Activated CD4-positive, alpha-beta T cell treated with anti-CD3 and anti-CD28 coated beads for 4 hours (primary cell): ENCODE data around the gene FTO.

Source experiments
- DNase-seq, 2 donors: peaks; one replicate each; pipeline ENCODE4 v3.0.0-alpha.2; 2020

Gene FTO

DNA sequence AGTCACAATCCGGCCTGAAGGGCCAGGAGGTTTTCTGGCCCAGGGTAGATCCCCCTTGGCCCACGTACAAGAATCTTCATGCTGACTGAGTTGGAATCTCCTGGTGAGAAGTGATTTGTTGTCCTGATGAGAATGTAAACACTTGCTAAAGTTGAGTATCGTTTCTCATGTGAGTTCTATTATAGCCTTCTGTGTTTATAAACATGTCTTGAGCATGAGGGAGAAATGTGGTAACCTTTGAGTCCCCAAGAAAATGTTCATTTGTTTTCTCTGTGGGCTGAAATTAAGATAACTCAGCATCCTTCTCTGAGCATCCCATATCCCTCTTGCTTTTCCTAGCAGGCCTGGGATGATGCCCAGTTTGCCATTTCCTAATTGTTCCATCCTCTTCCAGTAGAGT lies 204.8 kb downstream of the FTO start:
- no peak for DNase-seq

DNA sequence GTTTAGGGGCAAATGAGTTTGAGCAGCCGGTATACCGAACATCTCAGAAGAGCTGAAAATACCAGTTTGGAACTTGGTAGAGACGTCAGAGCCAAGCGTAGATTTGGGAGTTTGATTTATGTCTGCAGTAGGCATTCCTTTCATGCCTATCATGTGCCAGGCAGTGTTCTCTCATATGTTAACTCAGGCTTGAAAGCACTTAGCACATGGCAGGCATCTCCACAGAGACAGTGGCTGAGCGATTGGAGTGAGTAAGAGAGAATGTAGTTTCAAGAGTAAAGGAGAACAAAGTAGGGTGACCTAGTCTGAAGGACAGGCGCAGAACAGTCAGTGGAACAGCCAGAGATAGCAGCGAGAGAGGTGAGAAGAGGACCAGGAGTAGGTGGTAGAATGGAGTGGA lies 207.0 kb downstream of the FTO start:
- DNase-seq, result no peak

DNA sequence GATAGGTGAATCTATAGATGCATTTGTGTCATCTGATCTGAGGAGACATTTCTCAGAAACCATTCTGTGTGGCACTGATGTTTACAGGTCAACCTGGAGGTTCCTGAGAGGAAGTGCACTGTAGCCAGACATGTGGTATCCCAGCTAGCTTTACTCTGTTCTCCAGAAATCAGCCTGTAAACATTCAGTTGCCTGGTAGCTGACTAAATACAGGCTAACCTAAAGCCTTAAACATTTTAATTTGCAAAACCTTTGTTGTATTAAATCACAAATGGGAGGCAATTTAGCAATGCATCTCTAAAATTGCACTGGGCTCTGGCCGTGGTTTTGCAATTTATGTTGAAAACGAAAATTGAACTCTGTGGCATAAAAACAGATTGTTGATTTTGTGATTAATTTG lies 207.6 kb downstream of the FTO start:
- no peak for DNase-seq

DNA sequence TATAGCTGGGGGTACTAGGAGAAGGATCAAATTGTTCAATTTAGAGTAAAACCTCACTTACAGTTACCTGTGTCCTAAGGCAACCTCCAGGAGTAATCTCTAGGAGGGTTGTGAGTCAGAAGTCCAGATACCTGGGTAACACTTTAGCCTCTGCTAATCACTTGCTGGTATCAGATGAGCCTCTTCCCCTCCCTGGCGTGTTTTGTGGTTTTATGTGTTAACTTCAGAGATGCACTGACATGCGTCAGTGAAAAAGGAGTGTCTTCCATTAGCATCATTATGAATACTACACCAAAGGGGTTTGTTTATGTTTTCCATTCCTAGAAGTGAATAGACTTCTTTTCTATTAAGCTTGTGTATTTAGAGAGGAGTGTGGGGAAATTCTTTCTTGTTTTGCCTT lies 208.2 kb downstream of the FTO start:
- DNase-seq, result peak; percentile 11 to 13

DNA sequence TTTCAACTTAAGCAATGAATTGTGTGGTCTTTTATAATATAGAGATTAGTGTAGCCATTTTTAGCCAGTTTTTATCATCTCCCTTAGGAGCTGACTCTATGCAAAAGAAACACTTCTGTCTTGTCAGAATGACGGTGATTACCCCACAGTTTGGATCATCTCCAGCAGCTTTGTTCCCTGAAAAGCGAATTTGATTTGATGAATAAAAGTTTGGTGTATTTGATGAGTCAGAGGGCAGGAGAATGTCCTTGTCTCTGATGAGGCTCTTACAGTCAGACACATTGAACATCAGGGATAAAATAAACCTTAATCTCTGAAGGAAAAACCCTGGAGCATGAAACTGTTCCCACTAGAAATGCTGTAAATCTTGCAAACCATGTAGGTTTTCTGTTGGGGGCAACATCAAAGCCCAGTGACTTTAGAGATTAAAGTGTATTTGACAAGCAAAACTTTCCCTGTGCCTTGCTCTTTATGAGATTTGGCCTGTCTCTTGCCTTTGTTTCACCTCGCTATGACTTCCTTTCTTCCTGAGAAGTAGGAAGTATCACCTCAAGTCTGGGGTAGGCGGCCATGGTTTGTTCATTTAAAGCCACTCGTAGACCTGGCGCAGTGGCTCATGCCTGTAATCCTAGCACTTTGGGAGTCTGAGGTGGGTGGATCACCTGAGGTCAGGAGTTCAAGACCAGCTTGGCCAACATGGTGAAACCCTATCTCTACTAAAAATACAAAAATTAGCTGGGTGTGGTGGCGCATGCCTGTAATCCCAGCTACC lies 209.3 kb downstream of the FTO start:
- no peak for DNase-seq

DNA sequence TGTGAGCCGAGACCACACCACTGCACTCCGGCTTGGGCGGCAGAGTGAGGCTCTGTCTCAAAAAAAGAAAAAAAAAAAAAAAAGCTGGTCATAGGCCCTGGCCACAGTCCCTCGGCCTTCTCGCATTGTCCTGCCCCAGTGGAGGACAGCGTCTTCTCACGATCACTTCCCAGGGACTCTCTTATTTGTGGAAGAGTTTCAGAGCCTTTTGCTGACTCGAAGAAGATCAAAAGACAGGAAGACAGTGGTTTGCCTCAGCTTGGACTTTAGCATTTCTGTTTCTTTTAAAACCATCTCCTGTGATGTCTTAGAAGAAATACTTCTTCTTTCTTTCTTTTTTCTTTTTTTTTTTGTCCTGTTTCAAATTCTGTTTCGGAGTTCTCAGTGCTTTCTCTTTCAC lies 210.0 kb downstream of the FTO start:
- no peak for DNase-seq

DNA sequence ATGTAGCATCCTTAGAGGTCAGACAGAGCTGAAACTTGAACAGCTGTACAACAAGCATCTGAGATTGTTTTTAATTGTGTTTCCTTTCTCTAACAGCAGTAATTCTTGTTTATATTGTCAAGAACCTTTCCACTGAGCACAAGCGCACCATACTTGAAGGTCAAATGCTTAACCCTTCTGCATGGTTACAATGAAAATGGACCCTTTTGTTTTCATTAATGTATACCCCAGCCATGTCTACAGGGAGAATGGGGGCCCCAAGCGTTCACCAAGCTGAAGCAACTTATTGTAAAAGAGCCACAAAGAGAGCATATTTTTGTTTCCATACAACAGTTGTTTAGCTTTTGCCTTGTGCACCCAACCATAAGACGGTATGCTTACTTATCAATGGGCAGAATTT lies 210.8 kb downstream of the FTO start:
- no peak for DNase-seq

DNA sequence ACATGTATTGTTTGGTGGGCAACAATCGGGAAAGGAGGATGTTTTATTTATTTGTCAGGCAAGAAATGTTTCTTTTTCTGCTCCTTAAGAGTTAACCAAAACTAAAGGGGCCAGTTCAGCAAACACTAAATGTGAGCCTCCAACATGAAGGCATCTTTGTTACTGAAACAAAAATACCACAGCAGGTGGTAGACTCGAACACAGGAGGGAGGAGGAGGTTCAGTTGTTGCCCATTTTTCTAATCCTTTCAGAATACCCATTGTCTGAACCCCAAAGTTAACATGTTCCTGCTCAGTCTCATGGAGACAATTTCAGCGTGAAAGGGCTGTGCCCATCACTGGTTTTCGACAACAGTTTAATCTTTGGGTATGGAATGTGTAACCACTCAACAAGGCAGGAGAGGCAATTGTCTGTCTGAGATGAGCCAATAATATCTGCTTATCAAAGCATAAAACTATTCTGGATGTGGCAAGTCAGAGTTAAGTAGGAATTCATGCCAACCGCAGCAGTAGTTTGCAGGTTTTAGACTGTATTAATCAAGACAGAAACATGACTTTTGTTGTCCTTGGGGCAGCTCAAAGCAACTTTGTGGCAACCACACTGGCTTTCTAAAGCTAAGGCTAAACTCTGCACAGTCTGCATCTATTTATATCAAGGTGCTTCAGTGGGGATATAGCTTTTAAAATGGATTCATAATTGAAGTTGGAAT lies 211.7 kb downstream of the FTO start:
- no peak for DNase-seq

DNA sequence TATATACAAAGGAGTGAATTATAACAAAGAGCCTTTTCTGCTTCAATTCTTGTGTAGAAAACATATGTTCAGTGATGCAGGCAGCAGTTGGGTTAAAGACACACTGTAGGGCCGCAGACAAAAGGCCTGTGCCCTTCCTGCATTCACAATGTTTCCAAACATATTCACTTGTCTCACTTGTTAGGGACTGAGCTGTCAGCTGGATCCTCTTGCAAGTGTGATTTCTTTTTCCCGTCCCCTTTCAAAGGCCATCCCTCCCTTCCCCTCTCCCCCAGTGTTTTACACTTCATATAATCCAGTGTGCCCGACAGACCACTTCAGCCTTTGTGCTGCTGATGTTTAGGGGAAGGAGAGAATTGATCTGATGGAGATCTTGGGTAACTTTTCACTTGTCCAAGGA lies 217.0 kb downstream of the FTO start:
- no peak for DNase-seq

DNA sequence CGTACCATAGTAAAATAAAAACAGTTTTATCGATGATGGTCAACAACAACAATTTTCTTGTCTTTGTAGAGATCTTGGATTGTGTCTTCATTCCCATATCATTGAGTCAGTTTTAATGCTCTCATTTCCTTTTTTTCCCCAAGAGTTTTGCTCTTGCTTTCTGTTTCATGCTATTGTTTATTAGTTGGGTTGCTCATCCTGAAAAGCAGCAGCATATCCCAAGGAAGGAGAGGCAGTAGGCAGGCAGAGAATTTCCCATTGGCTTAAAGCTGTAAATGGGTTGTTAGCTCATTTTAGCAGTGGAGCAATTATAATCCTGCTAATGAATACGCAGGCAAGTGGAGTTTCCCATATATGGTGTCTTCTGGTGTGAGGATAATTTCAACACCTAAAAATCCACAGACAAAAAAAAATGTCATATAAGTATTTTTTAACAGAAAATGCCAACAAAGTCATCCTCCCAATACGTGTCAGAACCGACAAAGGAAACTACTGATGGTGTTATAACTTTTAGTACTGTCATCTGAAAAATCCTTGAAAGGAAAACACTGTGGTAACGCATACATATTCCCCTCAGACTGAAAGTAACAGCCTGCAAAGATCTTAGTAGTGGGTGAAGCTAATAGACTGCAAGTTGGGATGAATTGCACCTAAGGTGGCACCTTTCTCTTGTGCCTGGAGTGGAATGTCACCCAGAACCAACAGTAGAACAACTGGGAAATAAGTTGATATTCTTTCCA lies 218.3 kb downstream of the FTO start:
- no peak for DNase-seq

DNA sequence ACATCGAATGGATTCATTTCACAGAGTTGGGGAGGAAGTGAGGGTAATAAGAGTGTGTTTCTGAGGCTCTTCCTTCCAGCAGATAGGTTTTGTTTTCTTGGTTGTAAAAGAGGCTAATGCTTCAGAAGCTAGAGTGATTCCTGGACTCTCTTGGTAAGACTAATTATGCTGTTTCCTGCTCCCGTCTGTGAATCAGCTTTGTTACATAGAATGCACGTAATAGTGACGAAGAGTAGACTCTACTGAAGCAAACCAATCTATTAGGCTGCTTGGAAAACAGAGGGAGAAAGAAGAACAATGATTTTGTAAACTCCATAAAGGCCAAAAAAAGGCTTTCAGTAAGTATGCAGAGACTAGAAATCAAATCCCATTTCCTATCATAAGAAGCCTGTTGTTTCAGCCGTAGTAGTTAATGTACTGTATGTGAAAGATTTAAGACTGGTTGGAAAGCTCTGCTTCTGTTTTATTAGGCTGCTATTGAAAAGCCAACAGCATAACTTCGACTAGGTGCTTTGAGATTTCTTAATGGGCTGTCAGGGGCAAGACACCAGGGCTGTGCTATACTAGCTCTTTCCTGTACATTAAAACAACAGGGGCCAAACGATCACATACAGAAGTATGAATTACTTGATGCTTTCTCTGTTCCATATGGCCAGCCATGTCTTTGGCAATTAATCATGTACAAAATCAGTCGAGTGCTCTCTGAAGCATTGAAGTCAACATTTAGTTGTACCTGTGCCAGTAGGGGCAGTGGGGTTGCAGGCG lies 219.0 kb downstream of the FTO start:
- DNase-seq, result no peak

DNA sequence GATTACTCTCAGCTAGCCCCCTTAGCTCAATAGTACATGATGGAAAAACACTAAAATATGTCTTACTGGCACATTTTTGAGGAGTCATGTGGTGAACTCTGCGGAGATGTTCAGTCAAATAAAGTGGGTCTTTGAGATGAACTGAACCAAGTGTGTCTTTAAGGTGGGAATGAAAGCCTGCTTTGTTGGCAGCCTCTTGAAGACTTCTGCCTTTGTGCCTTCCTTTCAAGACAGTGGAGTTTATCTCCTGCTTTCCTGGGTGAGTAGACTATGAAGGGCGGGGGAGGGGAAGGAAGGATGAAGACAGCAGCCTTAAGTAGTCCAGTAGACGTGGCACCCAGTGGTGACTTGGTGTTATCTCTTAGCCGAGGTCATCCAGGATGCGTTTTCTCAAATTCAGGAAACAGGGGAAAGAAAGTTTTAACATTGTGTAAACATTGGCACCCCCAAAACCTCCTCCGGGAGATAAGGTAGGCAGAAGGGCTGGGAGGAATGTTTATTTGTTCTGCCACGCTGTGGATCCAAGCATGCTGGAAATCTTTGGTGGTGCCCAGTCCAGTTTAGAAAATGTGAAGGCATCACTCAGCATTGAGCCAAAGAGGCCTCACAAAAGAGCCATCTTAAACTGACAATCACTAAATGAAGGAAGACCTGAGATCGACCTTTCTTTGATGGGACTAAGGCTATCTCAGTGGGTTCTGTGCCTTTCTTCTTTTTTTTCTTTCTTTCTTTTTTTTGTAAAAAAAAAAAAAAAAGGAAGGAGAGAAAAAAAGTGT lies 220.6 kb downstream of the FTO start:
- no peak for DNase-seq

DNA sequence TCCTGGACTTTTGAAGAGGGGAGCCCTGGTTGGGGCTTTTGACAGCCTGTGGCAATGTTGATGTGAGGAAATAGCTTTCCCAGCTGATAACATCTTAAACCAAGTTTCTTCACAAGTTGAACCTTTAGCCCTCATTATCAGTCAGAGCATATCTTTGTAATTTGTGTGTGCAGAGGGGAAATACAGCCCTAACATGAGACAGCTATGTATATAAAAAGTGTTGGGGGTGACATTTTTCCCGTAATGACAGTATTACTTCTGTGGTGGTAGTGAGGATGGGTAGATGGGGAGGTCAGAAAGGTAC lies 221.1 kb downstream of the FTO start:
- no peak for DNase-seq

DNA sequence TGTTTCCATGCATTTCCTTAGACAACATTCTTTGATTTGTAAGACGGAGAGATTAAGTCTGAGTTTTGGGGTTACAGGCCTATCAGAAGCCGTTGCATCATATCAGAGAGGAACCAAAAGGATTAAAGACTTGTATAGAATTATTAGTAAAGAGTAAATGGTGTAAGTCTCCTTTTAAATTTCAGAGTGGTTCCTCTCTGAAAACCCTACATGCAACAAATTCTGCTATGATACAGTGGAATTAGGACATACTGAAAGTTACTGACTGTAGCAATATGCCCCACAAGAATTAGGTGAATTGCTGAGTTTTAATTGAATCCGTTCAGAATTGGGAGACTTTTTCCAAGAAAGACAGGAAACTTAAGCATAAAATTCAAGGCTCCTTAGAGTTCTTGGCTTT lies 221.6 kb downstream of the FTO start:
- no peak for DNase-seq

DNA sequence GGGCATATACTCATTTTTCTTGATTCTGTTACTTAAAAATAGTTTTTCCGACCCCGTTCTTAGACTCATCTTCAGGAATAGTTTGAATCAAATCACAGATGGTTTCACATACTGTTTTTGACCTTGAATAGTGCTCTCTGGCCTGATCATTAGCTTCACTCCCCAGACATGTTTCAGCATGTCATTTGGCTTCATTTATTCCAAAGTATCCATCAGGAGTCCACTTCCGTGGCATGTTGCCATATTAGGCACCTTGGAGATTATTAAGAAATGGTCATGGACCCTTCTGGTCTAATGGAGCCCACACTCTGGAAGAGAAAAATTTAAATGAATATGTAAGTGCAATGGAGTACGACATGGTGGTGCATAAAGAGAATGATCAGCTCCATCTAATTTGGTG lies 222.3 kb downstream of the FTO start:
- no peak for DNase-seq

DNA sequence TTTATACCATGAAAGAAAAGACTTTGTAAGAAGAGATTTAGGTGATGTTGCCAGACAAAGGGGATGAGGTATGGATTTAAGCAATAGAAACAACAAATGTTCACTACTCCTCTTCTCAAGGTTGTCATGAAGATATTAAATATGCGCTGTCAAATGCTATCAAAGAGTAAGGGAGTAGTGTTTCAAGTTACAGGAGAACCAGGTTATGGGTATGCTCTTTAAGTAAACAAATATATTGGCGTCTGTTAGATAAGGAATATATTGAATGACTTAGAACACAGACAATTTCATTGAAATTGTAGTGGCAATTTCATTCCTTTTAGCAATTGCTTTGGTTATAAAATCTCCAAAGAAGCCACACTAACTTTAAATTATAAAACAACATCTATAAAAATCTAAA lies 229.0 kb downstream of the FTO start:
- DNase-seq, result no peak

DNA sequence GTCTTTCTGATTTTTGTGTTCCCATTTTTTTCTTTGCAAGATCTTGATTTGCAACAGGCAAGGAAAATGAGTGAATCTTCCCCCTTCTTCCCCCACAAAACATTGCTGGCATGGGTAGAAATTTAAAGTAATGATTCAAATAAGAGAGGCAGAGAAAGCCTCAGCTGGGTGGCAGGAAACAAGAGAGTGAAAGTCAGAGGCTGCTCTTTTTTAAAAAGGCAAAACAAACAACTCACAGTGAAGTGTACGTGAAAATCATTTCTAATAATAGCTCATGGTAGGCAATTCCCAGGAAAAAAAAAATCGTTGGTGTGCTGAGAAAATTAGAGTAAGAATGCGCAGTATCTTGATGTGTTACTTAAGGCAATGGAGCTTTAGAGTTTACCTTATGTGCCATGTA lies 229.5 kb downstream of the FTO start:
- DNase-seq, result no peak

DNA sequence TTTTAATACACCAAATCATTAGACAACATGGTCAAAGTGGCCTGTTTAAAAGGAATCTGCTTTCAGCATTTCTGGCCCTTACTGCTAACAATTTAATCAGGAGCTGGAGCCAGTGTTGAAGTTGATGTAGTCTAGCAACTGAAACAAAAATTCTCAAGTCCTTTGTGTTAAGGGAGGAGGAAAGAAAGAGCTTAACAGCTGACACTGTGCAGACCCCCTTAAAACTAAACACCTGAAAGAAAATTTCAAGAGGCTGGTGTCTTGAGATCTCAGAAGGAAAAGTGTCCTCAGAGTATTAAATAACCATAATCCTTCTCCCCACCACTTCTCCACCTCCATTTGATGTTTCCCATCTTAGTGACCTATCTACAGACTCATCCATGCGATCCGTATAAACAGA lies 232.1 kb downstream of the FTO start:
- DNase-seq, result no peak

DNA sequence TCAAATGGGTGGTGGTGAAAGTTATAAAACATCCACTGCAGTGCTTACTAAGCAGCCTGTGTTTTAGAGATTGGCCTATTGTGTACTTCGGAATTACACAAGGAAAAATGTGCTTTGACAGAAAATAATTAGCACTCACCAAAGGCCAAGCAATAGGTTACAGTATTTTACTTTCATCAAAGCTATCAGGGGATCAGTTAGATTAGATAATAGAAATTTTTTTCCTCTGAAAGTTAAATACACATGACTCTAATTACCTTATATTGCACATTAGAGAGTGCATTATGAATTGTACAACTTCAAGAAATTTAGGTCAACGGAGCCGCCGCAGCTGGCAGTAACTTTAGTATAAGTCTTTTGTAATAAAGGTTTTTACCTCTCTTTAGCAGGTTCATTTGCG lies 232.6 kb downstream of the FTO start:
- no peak for DNase-seq

DNA sequence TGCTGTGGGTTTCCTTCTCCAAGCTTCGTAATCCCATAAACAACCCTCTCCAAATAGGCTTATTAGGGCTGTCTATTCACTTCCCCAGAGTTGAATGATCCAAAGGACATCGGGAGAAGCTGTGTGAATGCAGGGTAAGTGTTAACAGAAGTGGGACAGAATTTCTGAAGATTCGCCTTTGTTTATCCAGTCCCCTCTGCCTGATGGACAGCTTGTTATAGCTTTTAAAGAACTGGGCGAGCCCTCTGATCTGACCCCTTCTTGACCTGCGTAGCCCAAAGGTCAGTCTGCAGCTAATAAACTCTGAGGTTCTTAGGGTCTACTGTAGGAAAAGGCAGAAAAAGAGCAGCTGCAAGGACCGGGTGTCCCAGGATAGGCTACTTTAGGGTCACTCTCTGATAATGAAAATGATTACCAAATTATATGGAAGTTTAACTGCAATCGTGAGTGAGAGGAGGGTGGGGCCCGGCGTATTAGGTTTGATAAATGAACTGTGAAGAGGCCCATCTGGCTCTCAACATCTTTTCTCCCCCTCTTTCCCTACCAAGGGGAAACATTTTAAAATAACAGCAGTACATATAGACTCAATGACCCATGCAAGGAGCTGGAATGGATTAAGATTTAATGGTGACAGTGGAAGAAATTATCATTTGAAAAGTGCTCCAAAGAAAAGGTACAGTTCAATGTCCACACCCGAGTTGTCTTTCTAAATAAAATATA lies 233.4 kb downstream of the FTO start:
- DNase-seq, result no peak

DNA sequence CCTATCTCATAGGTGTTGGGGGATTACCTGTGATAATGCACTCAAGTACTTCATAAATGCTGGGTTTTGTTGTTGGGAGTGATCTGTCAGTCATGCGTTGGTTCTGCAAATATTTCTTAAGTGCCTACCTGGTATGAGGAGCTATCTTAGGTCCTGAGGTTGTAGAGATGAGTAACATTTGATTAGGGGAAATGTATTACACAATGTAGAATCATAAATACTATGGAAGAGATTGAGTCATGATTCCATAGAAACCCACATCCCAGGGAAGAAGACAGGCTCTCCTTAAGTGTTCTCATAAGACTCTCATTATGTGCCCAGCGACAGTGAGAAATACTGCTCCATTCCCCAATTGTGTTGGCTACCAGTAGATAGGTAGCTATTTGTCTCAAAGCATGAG lies 240.1 kb downstream of the FTO start:
- no peak for DNase-seq

DNA sequence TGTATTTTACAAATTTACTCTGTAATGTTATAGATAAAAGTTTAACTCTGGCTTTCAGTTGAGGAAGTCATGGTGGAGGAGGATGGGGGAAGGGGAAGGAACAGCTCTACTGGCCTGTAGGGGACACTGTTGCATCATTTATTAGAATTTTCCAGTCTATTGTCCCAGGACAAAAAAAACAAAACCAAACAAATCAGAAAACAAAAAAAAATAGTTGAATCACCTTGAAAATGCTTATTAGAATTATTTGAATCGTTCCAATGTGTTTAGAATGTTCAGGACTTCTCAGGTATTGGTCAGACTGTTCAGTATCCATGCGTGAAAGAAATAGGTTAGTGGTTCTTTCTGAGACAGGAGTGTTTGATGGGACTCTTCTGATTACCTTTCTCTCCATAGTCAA lies 242.0 kb downstream of the FTO start:
- no peak for DNase-seq
